Esophagus squamous epithelium (tissue), 4 donors: ENCODE measurements around the gene MTIF2.
A peak's percentile ranks its signal among the peaks of the same experiment; 100 is the strongest.

Source experiments
- CTCF ChIP-seq, 6 experiments: fragments of 450-650 bp in 4 of 6; fragments of 200-600 bp in 2 of 6; sonication (generic) in 2 of 6; IDR thresholded peaks; one replicate each; pipeline ENCODE4 v1.5.1; 2016 to 2019; ENCODE audit warnings: antibody characterized with exemption in 6 of 6, mild to moderate bottlenecking in 4 of 6, moderate library complexity in 4 of 6
- POLR2A ChIP-seq, 4 donors: fragments of 450-650 bp; IDR thresholded peaks; one replicate each; pipeline ENCODE4 v1.6.1; 2017; ENCODE audit warnings: antibody characterized with exemption in 4 of 4, mild to moderate bottlenecking in 4 of 4, moderate library complexity in 3 of 4

DNA sequence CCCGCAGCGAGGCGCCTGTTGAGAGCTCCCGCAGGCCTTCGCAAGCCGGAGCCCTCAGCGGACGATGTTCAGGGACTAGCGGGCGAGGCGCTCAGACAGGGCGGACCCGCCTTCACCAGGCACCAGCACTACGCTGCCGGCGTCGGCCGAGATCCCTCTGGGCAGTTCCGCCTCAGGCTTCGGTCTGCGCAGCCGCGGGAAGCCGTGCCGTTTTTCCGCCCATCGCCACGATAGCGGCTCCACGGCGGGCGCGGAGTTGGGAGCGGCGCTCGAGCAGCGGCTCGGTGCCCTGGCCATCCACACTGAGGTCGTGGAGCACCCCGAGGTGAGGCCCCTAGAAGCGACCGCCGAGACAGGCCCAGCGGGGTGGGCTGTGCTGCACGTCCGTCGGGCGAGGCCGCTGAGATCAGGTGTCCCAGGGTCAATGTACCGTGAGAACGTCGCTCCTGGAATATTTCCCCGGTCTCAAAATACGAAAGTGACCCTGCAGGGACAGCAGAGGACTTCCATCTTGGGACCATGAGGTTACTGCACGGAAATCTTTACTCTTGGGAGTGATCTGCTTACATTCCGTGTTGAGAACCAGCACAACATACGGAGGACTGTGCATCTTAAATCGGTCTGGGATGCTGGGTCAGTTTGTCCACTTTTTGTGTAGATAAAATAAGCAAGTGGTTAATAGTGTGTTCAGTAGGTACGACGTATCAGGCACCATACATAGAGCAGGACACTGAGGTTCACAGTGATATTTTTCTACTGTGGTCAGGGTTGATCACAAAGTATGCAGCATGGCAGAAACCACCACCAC, 13.3 kb upstream of the MTIF2 start:
- TF ChIP-seq CTCF (IDR thresholded peaks at IDR 0.05) = peak in 1 of 6 experiments; percentile 23
- peak in 2 of 4 donors; percentile 74 for TF ChIP-seq POLR2A (IDR thresholded peaks at IDR 0.05)
